HEK293T (cell line): ENCODE results near the gene KLF6.

Source experiments
- CTCF ChIA-PET: fragments of 350-600 bp; formaldehyde crosslinking; extraction: SDS; loops from one replicate; lab custom pipeline; 2021; ENCODE audit warnings: antibody characterized with exemption, inconsistent platforms; lab: Yijun Ruan, JAX
- POLR2A ChIA-PET: fragments of 350-600 bp; formaldehyde crosslinking; extraction: SDS; loops from one replicate; lab custom pipeline; 2020; ENCODE audit warnings: antibody characterized with exemption, inconsistent platforms; lab: Yijun Ruan, JAX
- DNase-seq: peaks from one replicate; pipeline ENCODE4 v3.0.0; 2012; ENCODE audit warnings: mixed read lengths; ENCODE audit errors: extremely low spot score
- ARNT ChIP-seq: fragments of 450-650 bp; IDR thresholded peaks from 2 replicates; pipeline ENCODE4 v1.6.1; 2017; ENCODE audit warnings: mild to moderate bottlenecking
- BHLHE40 ChIP-seq: fragments of 450-650 bp; IDR thresholded peaks from 2 replicates; pipeline ENCODE4 v1.6.1; 2016; ENCODE audit warnings: mild to moderate bottlenecking, moderate library complexity, borderline replicate concordance
- CTBP1 ChIP-seq: fragments of 450-650 bp; IDR thresholded peaks from 2 replicates; pipeline ENCODE4 v1.6.1; 2016; ENCODE audit warnings: borderline replicate concordance
- ELF4 ChIP-seq: fragments of 450-650 bp; IDR thresholded peaks from 2 replicates; pipeline ENCODE4 v1.6.1; 2017; ENCODE audit warnings: antibody characterized with exemption
- FOXA1 ChIP-seq: fragments of 450-650 bp; IDR thresholded peaks from 2 replicates; pipeline ENCODE4 v1.6.1; 2016; ENCODE audit warnings: mild to moderate bottlenecking
- FOXK2 ChIP-seq: fragments of 450-650 bp; IDR thresholded peaks from 2 replicates; pipeline ENCODE4 v1.6.1; 2016; ENCODE audit warnings: mild to moderate bottlenecking
- FOXM1 ChIP-seq: fragments of 450-650 bp; IDR thresholded peaks from 2 replicates; pipeline ENCODE4 v1.6.1; 2017; ENCODE audit warnings: mild to moderate bottlenecking, borderline replicate concordance
- HDGF ChIP-seq: fragments of 450-650 bp; IDR thresholded peaks from 2 replicates; pipeline ENCODE4 v1.6.1; 2017; ENCODE audit warnings: antibody characterized with exemption, borderline replicate concordance
- L3MBTL2 ChIP-seq: fragments of 450-650 bp; conservative IDR thresholded peaks from 2 replicates; pipeline ENCODE4 v1.6.1; 2016; ENCODE audit warnings: mild to moderate bottlenecking
- LEF1 ChIP-seq: fragments of 450-650 bp; IDR thresholded peaks from 2 replicates; pipeline ENCODE4 v1.6.1; 2017; ENCODE audit warnings: mild to moderate bottlenecking, borderline replicate concordance
- NFRKB ChIP-seq: fragments of 450-650 bp; IDR thresholded peaks from 2 replicates; pipeline ENCODE4 v1.6.1; 2016; ENCODE audit warnings: mild to moderate bottlenecking, moderate library complexity
- SP1 ChIP-seq: fragments of 450-650 bp; IDR thresholded peaks from 2 replicates; pipeline ENCODE4 v1.6.1; 2017
- SUZ12 ChIP-seq: fragments of 450-650 bp; IDR thresholded peaks from 2 replicates; pipeline ENCODE4 v1.6.1; 2016; ENCODE audit warnings: mild to moderate bottlenecking
- TARDBP ChIP-seq: fragments of 450-650 bp; IDR thresholded peaks from 2 replicates; pipeline ENCODE4 v1.6.1; 2016
- ZNF384 ChIP-seq: fragments of 450-650 bp; IDR thresholded peaks from 2 replicates; pipeline ENCODE4 v1.6.1; 2016
- TF ChIP-seq, protein P1 (sequence below): fragments of 450-650 bp; IDR thresholded peaks from 2 replicates; pipeline ENCODE4 v1.6.1; 2016

KLF6 gene

DNA sequence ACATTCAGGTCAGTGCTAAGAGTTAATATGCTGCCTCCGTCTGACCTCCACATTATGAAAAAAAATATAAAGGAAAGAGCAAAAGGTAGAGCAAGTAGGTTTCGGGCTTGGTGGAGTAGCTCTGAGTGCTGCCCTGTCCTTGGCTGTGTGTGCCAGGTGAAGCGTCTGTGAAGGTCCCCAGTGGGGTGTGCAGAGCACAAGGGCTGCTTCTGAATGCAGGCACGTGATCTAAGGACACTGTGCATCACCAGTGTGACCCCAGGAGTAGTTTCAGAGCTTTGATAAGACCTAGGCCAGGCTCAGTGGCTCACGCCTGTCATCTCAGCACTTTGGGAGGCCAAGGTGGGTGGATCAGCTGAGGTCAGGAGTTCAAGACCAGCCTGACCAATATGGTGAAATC lies 36.0 kb downstream of the KLF6 start:
- ChIA-PET CTCF (no interaction called here), POLR2A (interaction anchor here (1.2 kb wide), 1 partner anchor 37 kb away, joined by 5 read pairs; the partner anchor contains the start of gene KLF6)
- TF ChIP-seq ARNT (no peak), CTBP1 (no peak), TARDBP (no peak), HDGF (no peak), NFRKB (no peak), SUZ12 (no peak), ZNF384 (no peak), L3MBTL2 (no peak), SP1 (no peak), ELF4 (no peak)
- TF ChIP-seq, protein P1, sequence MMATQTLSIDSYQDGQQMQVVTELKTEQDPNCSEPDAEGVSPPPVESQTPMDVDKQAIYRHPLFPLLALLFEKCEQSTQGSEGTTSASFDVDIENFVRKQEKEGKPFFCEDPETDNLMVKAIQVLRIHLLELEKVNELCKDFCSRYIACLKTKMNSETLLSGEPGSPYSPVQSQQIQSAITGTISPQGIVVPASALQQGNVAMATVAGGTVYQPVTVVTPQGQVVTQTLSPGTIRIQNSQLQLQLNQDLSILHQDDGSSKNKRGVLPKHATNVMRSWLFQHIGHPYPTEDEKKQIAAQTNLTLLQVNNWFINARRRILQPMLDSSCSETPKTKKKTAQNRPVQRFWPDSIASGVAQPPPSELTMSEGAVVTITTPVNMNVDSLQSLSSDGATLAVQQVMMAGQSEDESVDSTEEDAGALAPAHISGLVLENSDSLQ, result no peak
- no peak for DNase-seq

DNA sequence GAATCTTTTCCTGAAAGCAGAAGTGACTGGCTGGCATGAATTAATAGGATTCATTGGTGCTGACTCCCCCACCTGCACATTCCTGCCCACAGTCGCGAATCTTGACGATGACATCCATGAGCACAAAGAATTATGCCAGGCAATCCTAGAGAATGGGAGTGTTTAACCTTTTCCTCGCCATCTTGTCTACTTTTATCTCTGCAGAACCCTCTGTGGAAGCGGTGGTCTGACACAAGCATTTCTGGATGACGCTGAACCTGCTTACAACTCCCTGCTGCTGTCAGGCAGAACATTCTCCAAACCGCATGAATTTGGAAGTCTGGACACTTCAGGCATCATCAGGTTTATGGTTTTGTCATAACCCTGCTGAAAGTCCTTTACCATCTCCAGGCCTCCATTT lies 36.5 kb downstream of the KLF6 start:
- TF ChIP-seq CTBP1, result no peak
- no peak for TF ChIP-seq NFRKB
- no peak for TF ChIP-seq FOXA1
- TF ChIP-seq FOXM1, result no peak
- TF ChIP-seq TARDBP, result no peak
- TF ChIP-seq SP1, result no peak
- no peak for TF ChIP-seq LEF1
- no peak for TF ChIP-seq ARNT
- TF ChIP-seq, protein P1, result no peak
- no peak for TF ChIP-seq SUZ12
- no peak for TF ChIP-seq FOXK2
- no peak for TF ChIP-seq HDGF
- TF ChIP-seq BHLHE40, result no peak
- no peak for TF ChIP-seq ZNF384
- TF ChIP-seq L3MBTL2, result no peak
- no peak for TF ChIP-seq ELF4
- ChIA-PET CTCF (no interaction called here), POLR2A (no interaction called here)
- no peak for DNase-seq

- no peak for DNase-seq
- TF ChIP-seq NFRKB, result no peak
- TF ChIP-seq SUZ12, result no peak
- no peak for TF ChIP-seq HDGF
- TF ChIP-seq, protein P1, result no peak
- no peak for TF ChIP-seq TARDBP
- no peak for TF ChIP-seq ZNF384
- no peak for TF ChIP-seq SP1
- TF ChIP-seq CTBP1, result no peak
- TF ChIP-seq FOXM1, result no peak
- TF ChIP-seq L3MBTL2, result no peak
- TF ChIP-seq BHLHE40, result no peak
- TF ChIP-seq ELF4, result no peak
- TF ChIP-seq LEF1, result no peak
- TF ChIP-seq FOXK2, result no peak
- TF ChIP-seq ARNT, result no peak
- TF ChIP-seq FOXA1, result no peak
- CTCF ChIA-PET, result no interaction called here
- POLR2A ChIA-PET, result no interaction called here
Measured at GRCh38 chr10:3747984-3748383, 37.0 kb downstream of the KLF6 start.

DNA sequence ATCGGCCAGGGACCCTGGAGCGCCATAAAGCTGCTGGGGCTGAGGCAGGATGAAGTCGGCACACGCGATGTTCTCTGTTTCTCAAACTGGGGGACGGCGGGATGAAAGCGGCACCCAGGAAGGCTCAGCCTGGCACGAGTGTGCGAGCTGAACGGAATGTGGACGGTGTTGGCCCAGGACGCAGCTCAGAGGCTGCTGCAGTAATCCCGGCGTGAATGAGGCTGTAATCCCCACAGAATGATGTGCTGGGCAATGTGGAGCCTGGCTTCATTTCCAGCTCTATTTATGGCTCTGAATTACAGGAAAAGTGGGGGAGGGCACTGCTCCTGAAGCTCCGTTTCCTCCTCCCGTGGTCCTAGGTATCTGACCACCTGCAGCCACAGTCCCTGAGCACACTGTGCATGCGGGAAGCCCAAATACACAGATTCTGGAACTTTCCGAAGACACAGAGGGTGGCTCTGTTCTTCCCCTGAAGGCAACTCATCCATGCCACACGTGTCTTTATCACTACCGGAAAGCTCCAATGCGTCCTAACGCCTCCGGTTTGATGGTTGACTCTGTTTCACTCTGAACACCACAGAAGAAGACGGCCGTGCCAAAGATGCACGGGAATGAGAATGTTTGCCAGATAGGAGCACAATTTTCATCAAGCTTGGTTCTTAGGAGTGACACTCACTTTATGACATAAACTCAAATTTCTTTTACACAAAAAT lies 37.6 kb downstream of the KLF6 start:
- POLR2A ChIA-PET, result no interaction called here
- TF ChIP-seq BHLHE40 (no peak), TARDBP (no peak), ELF4 (no peak), FOXK2 (no peak), FOXA1 (no peak), SP1 (no peak), ZNF384 (no peak), FOXM1 (no peak), HDGF (no peak), CTBP1 (no peak)
- TF ChIP-seq, protein P1, result no peak
- DNase-seq, result no peak
- CTCF ChIA-PET, result no interaction called here

DNA sequence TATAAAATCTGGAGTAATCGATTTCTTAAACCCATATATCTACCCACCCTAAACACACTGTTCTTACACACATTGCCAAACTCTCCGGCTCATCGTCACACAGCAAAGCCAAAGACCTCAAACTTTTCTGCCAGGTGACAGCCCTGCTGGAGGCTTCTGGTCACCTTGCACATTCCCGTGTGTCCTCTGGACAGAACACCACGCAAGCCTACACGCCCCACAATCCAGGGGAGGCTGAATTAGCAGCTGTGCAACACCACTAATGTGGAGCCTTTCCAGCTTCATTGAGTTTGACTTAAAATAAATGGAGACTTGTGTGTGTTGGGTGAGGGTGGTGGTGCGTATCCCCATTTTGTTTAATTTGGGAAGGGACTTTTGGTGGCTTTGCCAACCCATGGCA lies 38.4 kb downstream of the KLF6 start:
- no peak for DNase-seq

More for the DNA sequence above, 38.4 kb downstream of the KLF6 start:
- CTCF ChIA-PET, result no interaction called here
- no peak for TF ChIP-seq L3MBTL2
- TF ChIP-seq, protein P1, result no peak
- no peak for TF ChIP-seq FOXA1
- no peak for TF ChIP-seq FOXK2
- no peak for TF ChIP-seq ELF4
- no peak for TF ChIP-seq CTBP1
- TF ChIP-seq SP1, result no peak
- TF ChIP-seq SUZ12, result no peak
- no peak for TF ChIP-seq NFRKB
- TF ChIP-seq HDGF, result no peak
- POLR2A ChIA-PET, result interaction anchor here (0.6 kb wide), 1 partner anchor 608 kb away, joined by 3 read pairs; no protein-coding TSS in a partner anchor
